Peyer's patch (tissue), 4 donors: Measurements from ENCODE around the gene KCNJ6. TPM values are rescaled to one million over a fixed set of nuclear protein-coding genes. Genes with fewer than 3 reads are reported as not detected.

Source experiments
- DNase-seq, 3 donors: peaks; one replicate each; pipeline ENCODE4 v3.0.0-alpha.2; 2017 to 2019
- H3K27ac ChIP-seq, 4 donors: fragments of 200-600 bp; sonication (generic); one replicate each; pipeline ENCODE4 v1.5.1; 2016 to 2019
- H3K27me3 ChIP-seq, 2 donors: fragments of 200-600 bp; sonication (generic); one replicate each; pipeline ENCODE4 v1.5.1; 2019
- H3K36me3 ChIP-seq, 3 donors: fragments of 200-600 bp; sonication (generic); one replicate each; pipeline ENCODE4 v1.5.1; 2016 to 2019
- H3K4me1 ChIP-seq, 4 donors: fragments of 200-600 bp; sonication (generic); one replicate each; pipeline ENCODE4 v1.5.1; 2016 to 2019
- H3K4me3 ChIP-seq, 4 donors: fragments of 200-600 bp; sonication (generic); 1 replicate in 3 of 4; 2 replicates in 1 of 4; pipeline ENCODE4 v1.5.1; 2016 to 2019; ENCODE audit warnings: mild to moderate bottlenecking in 1 of 4
- H3K9me3 ChIP-seq, 4 donors: fragments of 200-600 bp; sonication (generic); one replicate each; pipeline ENCODE4 v1.5.1; 2016 to 2019; ENCODE audit warnings: mild to moderate bottlenecking in 1 of 4
- POLR2A ChIP-seq, 2 donors: fragments of 450-650 bp; IDR thresholded peaks; one replicate each; pipeline ENCODE4 v1.5.1; 2017; ENCODE audit warnings: antibody characterized with exemption in 2 of 2, mild to moderate bottlenecking in 2 of 2, moderate library complexity in 2 of 2
- total RNA-seq, 4 donors: library from RNA; depleted of rRNA; stranded (reverse); fragments of >200 nt; gene quantifications; one replicate each; pipeline ENCODE4 v1.1.0, GENCODE V29; 2016
- TF ChIP-seq, protein P1 (sequence below), 6 experiments: fragments of 450-650 bp in 4 of 6; fragments of 200-600 bp in 2 of 6; sonication (generic) in 1 of 6; IDR thresholded peaks; one replicate each; pipeline ENCODE4 v1.5.1; 2017 to 2019; ENCODE audit warnings: antibody characterized with exemption in 6 of 6, mild to moderate bottlenecking in 3 of 6, moderate library complexity in 1 of 6

Gene KCNJ6
- total RNA-seq, 4 donors from 2014 or later, result 0.13 to 0.83 (median 0.28) TPM

DNA sequence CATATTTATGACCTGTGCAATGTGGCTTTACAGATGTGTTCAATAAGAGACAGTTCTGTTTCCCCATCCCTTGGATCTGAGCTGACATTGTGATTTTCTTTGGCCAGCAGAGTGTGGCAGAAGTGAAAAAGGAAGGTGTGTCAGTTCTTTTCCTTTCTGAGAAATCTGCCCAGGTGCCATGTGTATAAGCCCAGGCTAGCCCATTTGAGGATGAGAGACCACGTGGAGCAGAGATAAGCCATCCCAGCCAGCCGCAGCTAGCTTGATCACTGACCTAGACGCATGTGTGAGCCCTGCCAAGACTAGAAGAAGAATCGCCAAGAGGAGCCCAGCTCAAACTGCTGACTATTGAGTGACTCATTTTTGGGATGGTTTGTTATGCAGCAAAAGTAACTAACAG, 127.8 kb downstream of the KCNJ6 start:
- Histone ChIP-seq H3K4me3 (no peak overlapping the region), H3K36me3 (no peaks in the 10 kb centered on the region), H3K27ac (no peak overlapping the region), H3K9me3 (no peaks in the 10 kb centered on the region), H3K27me3 (no peaks in the 10 kb centered on the region), H3K4me1 (no peaks in the 10 kb centered on the region)
- no peak for DNase-seq
- no peak for TF ChIP-seq POLR2A (IDR thresholded peaks at IDR 0.05)
- TF ChIP-seq, protein P1, sequence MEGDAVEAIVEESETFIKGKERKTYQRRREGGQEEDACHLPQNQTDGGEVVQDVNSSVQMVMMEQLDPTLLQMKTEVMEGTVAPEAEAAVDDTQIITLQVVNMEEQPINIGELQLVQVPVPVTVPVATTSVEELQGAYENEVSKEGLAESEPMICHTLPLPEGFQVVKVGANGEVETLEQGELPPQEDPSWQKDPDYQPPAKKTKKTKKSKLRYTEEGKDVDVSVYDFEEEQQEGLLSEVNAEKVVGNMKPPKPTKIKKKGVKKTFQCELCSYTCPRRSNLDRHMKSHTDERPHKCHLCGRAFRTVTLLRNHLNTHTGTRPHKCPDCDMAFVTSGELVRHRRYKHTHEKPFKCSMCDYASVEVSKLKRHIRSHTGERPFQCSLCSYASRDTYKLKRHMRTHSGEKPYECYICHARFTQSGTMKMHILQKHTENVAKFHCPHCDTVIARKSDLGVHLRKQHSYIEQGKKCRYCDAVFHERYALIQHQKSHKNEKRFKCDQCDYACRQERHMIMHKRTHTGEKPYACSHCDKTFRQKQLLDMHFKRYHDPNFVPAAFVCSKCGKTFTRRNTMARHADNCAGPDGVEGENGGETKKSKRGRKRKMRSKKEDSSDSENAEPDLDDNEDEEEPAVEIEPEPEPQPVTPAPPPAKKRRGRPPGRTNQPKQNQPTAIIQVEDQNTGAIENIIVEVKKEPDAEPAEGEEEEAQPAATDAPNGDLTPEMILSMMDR (IDR thresholded peaks at IDR 0.05), result no peak

DNA sequence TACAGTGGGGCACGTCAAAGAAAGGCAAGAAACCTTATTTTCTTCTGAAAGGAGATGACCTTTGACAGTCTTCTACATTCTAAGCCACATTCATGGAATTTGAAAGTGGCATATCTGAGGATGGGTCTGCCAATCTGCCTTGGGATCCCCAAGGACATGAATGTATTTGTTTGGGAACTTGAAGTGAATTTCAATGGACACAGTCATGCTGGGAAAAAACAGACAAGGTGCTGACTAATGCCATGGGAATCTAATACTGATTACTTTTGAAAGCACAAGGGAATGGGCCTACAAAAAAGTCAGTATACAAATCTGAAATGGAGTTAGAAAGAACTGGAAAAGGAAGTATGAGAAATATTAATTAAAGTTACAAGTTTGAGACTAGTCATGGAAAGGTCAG, 128.8 kb downstream of the KCNJ6 start:
- Histone ChIP-seq H3K4me1 (no peaks in the 10 kb centered on the region), H3K27ac (no peak overlapping the region), H3K36me3 (no peaks in the 10 kb centered on the region), H3K27me3 (no peaks in the 10 kb centered on the region), H3K9me3 (no peaks in the 10 kb centered on the region), H3K4me3 (no peak overlapping the region)
- no peak for TF ChIP-seq POLR2A (IDR thresholded peaks at IDR 0.05)
- TF ChIP-seq, protein P1 (IDR thresholded peaks at IDR 0.05), result no peak
- no peak for DNase-seq

DNA sequence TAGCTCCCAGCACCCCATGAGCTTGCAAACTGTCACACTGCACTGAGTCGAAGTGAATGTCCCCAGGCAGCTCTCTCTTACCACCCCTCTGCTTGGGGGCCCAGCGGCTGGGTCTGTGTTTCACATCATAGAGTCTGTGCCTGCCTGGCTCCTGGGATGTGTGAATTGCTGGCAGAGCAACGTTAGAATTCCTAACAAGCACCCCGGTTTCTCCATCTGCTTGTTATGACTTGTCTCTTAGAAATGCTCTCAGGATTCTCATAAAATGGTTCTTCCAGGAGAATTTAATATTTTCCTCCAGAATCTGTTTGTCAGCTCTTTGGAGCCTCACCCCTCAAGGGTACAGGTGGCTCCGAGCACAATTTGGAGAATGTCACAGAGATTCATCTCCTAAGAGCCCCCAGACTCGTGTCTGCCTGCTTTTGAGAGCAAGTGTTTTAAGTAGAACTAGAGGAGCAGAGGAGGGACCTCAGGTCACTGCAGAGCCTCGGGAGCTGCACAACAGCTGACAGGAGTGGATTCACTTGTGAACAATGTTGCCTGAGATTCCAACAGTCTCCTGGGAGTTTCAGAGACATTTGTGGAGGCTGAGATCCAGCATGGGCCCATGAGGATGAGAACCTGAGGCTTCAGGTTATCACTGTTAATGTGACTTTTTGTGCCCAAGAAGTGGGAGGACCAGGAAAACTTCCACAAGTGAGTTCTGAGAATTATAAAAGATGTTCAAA, 131.5 kb downstream of the KCNJ6 start:
- TF ChIP-seq POLR2A (IDR thresholded peaks at IDR 0.05), result no peak
- TF ChIP-seq, protein P1 (IDR thresholded peaks at IDR 0.05), result no peak
- H3K27me3 ChIP-seq, result no peaks in the 10 kb centered on the region
- no peak overlapping the region for H3K27ac ChIP-seq
- H3K9me3 ChIP-seq, result no peaks in the 10 kb centered on the region
- no peaks in the 10 kb centered on the region for H3K36me3 ChIP-seq
- DNase-seq, result no peak
- no peak overlapping the region for H3K4me3 ChIP-seq
- no peaks in the 10 kb centered on the region for H3K4me1 ChIP-seq

DNA sequence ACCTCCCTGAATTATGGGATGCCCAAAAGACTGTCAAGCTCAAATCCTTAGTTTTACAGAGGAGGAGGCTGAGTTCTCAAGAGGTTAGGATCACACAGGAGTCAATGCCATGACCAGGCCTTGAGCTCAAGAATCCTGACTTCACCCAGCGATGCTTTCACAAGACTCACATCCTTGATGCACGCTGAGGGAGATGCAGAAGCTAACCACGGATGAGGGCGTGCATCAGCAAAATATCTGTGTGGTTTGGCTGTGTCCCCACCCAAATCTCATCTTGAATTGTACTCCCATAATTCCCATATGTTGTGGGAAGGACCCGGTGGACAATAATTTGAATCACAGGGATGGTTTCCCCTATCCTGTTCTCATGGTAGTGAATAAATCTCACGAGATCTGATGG, 133.2 kb downstream of the KCNJ6 start:
- H3K9me3 ChIP-seq, result no peaks in the 10 kb centered on the region
- H3K27ac ChIP-seq, result no peak overlapping the region
- H3K4me1 ChIP-seq, result no peaks in the 10 kb centered on the region
- DNase-seq, result no peak
- TF ChIP-seq, protein P1 (IDR thresholded peaks at IDR 0.05), result no peak
- TF ChIP-seq POLR2A (IDR thresholded peaks at IDR 0.05), result no peak
- H3K27me3 ChIP-seq, result no peaks in the 10 kb centered on the region
- H3K36me3 ChIP-seq, result no peaks in the 10 kb centered on the region
- no peak overlapping the region for H3K4me3 ChIP-seq

DNA sequence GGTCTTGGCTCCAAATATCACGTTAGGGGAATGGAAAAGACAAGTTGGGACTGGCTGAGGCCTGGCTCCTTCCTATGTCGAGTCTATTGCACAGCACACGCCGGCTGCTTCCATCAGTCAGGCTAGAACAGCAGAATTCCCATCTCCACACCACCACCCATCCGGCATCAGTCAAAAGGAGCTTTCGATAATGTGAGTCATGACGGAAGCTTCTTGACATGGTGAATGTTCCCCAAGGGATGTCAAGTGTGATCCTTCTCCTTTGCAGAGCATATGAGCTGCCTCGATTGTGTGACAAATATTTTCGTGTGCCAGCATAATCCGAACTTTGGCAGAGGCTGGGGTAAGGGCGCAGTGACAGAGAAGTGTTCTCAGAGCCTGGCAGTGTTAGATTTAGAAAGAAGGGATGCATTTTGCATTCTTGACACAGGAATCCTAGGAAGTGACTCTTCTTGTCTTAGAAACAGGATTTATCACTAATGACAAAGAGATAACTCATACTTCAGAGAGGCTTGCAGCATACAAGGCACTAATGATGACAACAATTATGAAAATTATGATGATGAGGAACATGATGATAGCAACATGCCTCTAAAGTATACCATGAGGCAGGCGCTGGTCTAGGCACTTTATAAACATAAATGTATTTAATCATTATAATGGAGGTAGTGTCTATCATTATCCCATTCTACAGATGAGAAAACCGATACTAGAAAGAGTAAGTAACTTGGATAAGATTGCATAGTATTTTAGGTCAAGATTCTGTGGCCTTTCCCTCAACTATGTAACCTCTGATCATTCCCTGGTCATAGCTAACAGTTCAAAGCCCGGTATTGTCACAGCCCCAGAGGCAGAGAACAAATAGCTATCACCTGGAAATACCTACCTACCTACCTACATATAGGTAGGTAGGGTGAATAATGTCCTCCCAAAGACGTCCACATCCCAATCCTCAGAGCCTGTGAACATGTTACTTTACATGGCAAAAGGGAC, 135.0 kb downstream of the KCNJ6 start:
- no peak for DNase-seq
- Histone ChIP-seq H3K27me3 (no peaks in the 10 kb centered on the region), H3K4me1 (no peaks in the 10 kb centered on the region), H3K9me3 (no peaks in the 10 kb centered on the region), H3K36me3 (no peaks in the 10 kb centered on the region), H3K27ac (no peak overlapping the region), H3K4me3 (no peak overlapping the region)
- TF ChIP-seq, protein P1 (IDR thresholded peaks at IDR 0.05), result no peak
- no peak for TF ChIP-seq POLR2A (IDR thresholded peaks at IDR 0.05)
